Measurements from ENCODE around the gene PCDH9. TPM values are rescaled to one million over a fixed set of nuclear protein-coding genes. Genes with fewer than 3 reads are reported as not detected.

PCDH9 gene
- total RNA-seq, 1 donor from 2014 or later: 29.7 TPM

GRCh38 chr13:66483712-66484111 lies 746.4 kb downstream of the PCDH9 start:
- no peaks in the 10 kb centered on the region for H3K27me3 Mint-ChIP-seq (ENCODE audit: low read depth)
- DNase-seq (ENCODE audit: low spot score in 2 of 2, unreplicated experiment in 2 of 2): no peak
- H3K36me3 Mint-ChIP-seq: peaks cover 5% of the 10 kb centered on the region
- H3K9me3 Mint-ChIP-seq: peaks cover 9% of the 10 kb centered on the region
- no peak overlapping the region for H3K27ac Mint-ChIP-seq
- H3K4me3 Mint-ChIP-seq: no peak overlapping the region
- H3K4me1 Mint-ChIP-seq: no peaks in the 10 kb centered on the region
- TF ChIP-seq CTCF (IDR thresholded peaks at IDR 0.05; ENCODE audit: unreplicated experiment): no peak

DNA sequence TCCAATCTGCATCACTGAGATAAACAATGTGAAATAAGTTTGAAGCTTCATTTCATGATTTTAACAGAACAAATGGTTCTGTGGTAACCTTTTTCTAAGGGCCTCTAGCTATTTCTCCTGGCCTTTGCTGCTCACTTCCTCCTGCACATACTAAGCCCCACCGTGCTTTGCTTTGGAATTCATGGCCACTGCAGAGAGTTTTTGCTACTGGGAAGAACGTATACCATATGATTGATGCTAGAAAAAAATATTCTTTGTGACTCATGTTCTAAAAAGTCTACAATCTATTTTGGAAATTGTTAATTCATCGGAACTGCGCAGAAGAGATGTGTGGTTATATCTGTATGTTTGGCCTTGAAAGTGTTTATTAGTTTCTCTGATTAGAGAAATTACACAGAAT lies 747.3 kb downstream of the PCDH9 start:
- Mint-ChIP-seq H3K36me3 (peaks cover 5% of the 10 kb centered on the region), H3K27ac (no peak overlapping the region), H3K4me1 (peaks cover 5% of the 10 kb centered on the region), H3K9me3 (peaks cover 9% of the 10 kb centered on the region), H3K4me3 (no peak overlapping the region), H3K27me3 (ENCODE audit: low read depth) (no peaks in the 10 kb centered on the region)
- no peak for DNase-seq (ENCODE audit: low spot score in 2 of 2, unreplicated experiment in 2 of 2)
- TF ChIP-seq CTCF (IDR thresholded peaks at IDR 0.05; ENCODE audit: unreplicated experiment): no peak

- no peak for TF ChIP-seq CTCF (IDR thresholded peaks at IDR 0.05; ENCODE audit: unreplicated experiment)
Observed at GRCh38 chr13:66477816-66478215, 752.3 kb downstream of the PCDH9 start.

DNA sequence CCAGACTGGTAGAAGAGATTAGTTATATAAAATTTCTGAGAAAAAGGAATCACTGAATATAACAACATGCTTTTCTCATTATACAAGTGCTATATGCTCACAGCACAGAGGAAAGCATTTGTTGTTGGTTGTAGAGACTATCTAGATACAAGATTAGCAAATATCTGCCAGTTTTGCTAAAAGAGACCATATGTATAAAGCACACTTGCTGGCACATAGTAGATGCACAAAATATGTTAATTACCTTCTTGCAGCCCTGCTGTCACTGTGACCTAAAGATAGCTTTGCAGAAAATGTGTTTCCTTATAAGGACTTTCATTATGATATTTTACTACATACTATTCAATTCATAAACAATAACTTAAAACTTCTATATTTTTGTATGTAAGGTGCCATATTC lies 755.1 kb downstream of the PCDH9 start:
- no peak for DNase-seq (ENCODE audit: low spot score in 2 of 2, unreplicated experiment in 2 of 2)
- no peaks in the 10 kb centered on the region for H3K27me3 Mint-ChIP-seq (ENCODE audit: low read depth)
- peaks cover 3% of the 10 kb centered on the region for H3K9me3 Mint-ChIP-seq
- no peak overlapping the region for H3K27ac Mint-ChIP-seq
- H3K4me3 Mint-ChIP-seq: no peak overlapping the region
- TF ChIP-seq CTCF (IDR thresholded peaks at IDR 0.05; ENCODE audit: unreplicated experiment): no peak
- H3K4me1 Mint-ChIP-seq: peaks cover 7% of the 10 kb centered on the region
- H3K36me3 Mint-ChIP-seq: peaks cover 3% of the 10 kb centered on the region

More at GRCh38 chr13:66477816-66478215, 752.3 kb downstream of the PCDH9 start:
- Mint-ChIP-seq H3K4me3 (no peak overlapping the region), H3K27ac (no peak overlapping the region), H3K27me3 (ENCODE audit: low read depth) (no peaks in the 10 kb centered on the region), H3K36me3 (peaks cover 5% of the 10 kb centered on the region), H3K9me3 (peaks cover 9% of the 10 kb centered on the region), H3K4me1 (peaks cover 7% of the 10 kb centered on the region)
- DNase-seq (ENCODE audit: low spot score in 2 of 2, unreplicated experiment in 2 of 2): no peak

GRCh38 chr13:66469745-66470144 lies 760.4 kb downstream of the PCDH9 start:
- no peak overlapping the region for H3K4me3 Mint-ChIP-seq
- no peak for DNase-seq (ENCODE audit: low spot score in 2 of 2, unreplicated experiment in 2 of 2)
- peaks cover 5% of the 10 kb centered on the region for H3K4me1 Mint-ChIP-seq
- no peak overlapping the region for H3K27ac Mint-ChIP-seq
- H3K9me3 Mint-ChIP-seq: no peaks in the 10 kb centered on the region
- no peaks in the 10 kb centered on the region for H3K36me3 Mint-ChIP-seq
- TF ChIP-seq CTCF (IDR thresholded peaks at IDR 0.05; ENCODE audit: unreplicated experiment): no peak
- no peaks in the 10 kb centered on the region for H3K27me3 Mint-ChIP-seq (ENCODE audit: low read depth)

- H3K27me3 Mint-ChIP-seq (ENCODE audit: low read depth): no peaks in the 10 kb centered on the region
Observed at GRCh38 chr13:66468656-66469055, 761.5 kb downstream of the PCDH9 start.

More at GRCh38 chr13:66468656-66469055, 761.5 kb downstream of the PCDH9 start:
- H3K4me1 Mint-ChIP-seq: peaks cover 5% of the 10 kb centered on the region
- no peaks in the 10 kb centered on the region for H3K36me3 Mint-ChIP-seq
- no peak overlapping the region for H3K27ac Mint-ChIP-seq
- H3K4me3 Mint-ChIP-seq: no peak overlapping the region
- H3K9me3 Mint-ChIP-seq: no peaks in the 10 kb centered on the region
- no peak for TF ChIP-seq CTCF (IDR thresholded peaks at IDR 0.05; ENCODE audit: unreplicated experiment)
- DNase-seq (ENCODE audit: low spot score in 2 of 2, unreplicated experiment in 2 of 2): no peak
